Measurements from ENCODE around the gene ATP2A3.

DNA sequence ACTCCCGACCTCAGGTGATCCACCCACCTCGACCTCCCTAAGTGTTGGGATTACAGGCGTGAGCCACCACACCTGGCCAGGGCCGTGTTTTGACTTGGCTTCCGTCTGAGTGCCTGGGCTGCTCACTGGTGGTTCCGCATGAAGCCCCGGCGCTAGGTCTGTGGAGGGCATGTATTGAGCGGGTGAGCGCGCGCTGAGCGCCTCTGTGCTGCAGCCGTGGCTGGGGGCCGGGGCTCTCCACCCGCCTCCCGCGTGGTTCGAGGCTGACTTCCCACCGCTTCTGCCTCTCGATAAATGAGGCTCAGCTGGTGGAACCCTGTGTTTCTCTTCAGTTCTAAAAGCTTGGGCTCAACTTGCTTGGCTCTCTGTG, 38.9 kb upstream of the ATP2A3 start:
- TF ChIP-seq EZH2 (IDR thresholded peaks at IDR 0.05; ENCODE audit: insufficient read depth, low read length) (no peak), CTCF (IDR thresholded peaks at IDR 0.05; ENCODE audit: insufficient read depth, low read depth, low read length) (no peak)

Data from astrocyte (in vitro differentiated cells and primary cell).